ENCODE measurements around the gene HCN3.
"Not testable (repeated sequence)": the region's sequence is repeated elsewhere in the genome, so short reads cannot be mapped to it uniquely, and the experiment has no call there.

DNA sequence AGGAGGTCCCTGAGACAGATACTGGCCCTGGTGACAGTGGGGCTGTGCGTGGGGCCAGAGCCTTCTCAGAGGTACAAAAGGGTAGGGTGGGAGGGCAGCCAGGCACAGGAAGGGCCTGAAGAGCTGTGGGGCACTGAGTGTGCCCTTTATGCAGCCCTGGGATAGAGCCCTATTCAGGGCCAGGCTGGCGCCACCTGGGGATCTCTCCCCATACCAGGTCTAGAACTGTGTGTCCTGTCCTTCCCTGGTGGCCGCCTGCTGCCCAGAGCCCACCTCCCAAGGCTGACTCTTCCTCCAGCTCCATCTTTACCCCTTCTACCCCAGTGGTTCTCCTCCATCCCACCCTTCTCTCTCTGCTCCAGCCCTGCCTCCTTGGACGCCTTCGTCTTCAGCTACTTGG, 43.8 kb upstream of the HCN3 start:
- not testable (repeated sequence) for TF ChIP-seq REST (IDR thresholded peaks at IDR 0.05; ENCODE audit: borderline replicate concordance); EZH2 (IDR thresholded peaks at IDR 0.05; ENCODE audit: borderline replicate concordance, insufficient read depth, low read length, poor library complexity, severe bottlenecking)
